Muscle of leg (tissue), 11 donors: ENCODE measurements around the gene LMX1B. TPM values are rescaled to one million over a fixed set of nuclear protein-coding genes. Genes with fewer than 3 reads are reported as not detected.
"Not testable (repeated sequence)": the region's sequence is repeated elsewhere in the genome, so short reads cannot be mapped to it uniquely, and the experiment has no call there.

Experiments
- DNase-seq: peaks from one replicate; pipeline ENCODE4 v3.0.0; 2013
- H3K27ac ChIP-seq: one replicate; pipeline ENCODE4 v1.5.1; 2013; ENCODE audit warnings: mild to moderate bottlenecking, low read length, control low read depth
- H3K27me3 ChIP-seq: one replicate; pipeline ENCODE4 v1.6.1; 2013; ENCODE audit warnings: low read length; ENCODE audit not compliant: control insufficient read depth, insufficient read depth
- H3K36me3 ChIP-seq: one replicate; pipeline ENCODE4 v1.6.1; 2013; ENCODE audit warnings: low read length; ENCODE audit not compliant: control insufficient read depth, insufficient read depth
- H3K4me1 ChIP-seq: one replicate; pipeline ENCODE4 v1.6.1; 2013; ENCODE audit warnings: low read length; ENCODE audit not compliant: control insufficient read depth, insufficient read depth
- H3K4me3 ChIP-seq: one replicate; pipeline ENCODE4 v1.5.1; 2013; ENCODE audit warnings: low read length, control low read depth
- H3K9me3 ChIP-seq: replicated peaks from 2 replicates; pipeline ENCODE4 v1.6.1; 2013; ENCODE audit warnings: low read depth, low read length; ENCODE audit not compliant: control insufficient read depth
- WGBS: methylation state at CpG from one replicate; pipeline ENCODE4 v1.1.5; 2013; ENCODE audit warnings: missing lambda C conversion rate; ENCODE audit not compliant: insufficient coverage; 5-methylcytosine and 5-hydroxymethylcytosine counted together
- polyA plus RNA-seq, 8 donors: library from polyadenylated mRNA; unstranded; fragments of 120-200 nt; gene quantifications; one replicate each; pipeline versions ENCODE4 v1.2.1 to v1.2.3, GENCODE V29; 2013; ENCODE audit warnings: inconsistent platforms in 1 of 8, low replicate concordance in 1 of 8; ENCODE audit not compliant: insufficient read length in 8 of 8, insufficient read depth in 1 of 8
- total RNA-seq: library from RNA; stranded (reverse); fragments of 120-200 nt; gene quantifications from one replicate; pipeline ENCODE4 v1.2.4, GENCODE V29; 2013

The LMX1B gene
- total and polyA plus RNA-seq, 9 donors: 0.16 to 2.1 (median 1.0) TPM

DNA sequence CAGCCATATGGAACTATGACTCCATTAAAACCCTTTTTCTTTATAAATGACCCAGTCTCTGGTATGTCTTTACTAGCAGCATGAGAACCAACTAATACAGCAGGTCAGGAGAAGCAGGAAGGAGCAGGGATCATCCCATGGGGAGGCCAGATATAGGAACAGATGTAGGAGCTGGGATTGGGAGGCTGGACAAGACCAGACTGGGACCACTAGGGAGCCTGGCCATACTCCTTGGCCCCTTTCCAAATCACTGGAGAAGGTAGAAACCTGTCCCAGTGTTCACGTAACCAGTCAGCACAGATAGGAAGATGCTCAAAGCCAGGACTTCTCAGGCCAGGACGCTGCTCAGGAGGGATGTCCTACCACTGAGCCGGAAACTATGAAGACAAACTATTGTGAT lies 95.5 kb downstream of the LMX1B start:
- no CpG with 5 or more reads among the region's 3 CpGs for WGBS
- Histone ChIP-seq H3K9me3 (no peaks in the 10 kb centered on the region), H3K4me3 (no peak overlapping the region), H3K27me3 (peaks cover 44% of the 10 kb centered on the region), H3K27ac (no peak overlapping the region), H3K36me3 (no peaks in the 10 kb centered on the region), H3K4me1 (peaks cover 12% of the 10 kb centered on the region)
- DNase-seq: peak; percentile 1

DNA sequence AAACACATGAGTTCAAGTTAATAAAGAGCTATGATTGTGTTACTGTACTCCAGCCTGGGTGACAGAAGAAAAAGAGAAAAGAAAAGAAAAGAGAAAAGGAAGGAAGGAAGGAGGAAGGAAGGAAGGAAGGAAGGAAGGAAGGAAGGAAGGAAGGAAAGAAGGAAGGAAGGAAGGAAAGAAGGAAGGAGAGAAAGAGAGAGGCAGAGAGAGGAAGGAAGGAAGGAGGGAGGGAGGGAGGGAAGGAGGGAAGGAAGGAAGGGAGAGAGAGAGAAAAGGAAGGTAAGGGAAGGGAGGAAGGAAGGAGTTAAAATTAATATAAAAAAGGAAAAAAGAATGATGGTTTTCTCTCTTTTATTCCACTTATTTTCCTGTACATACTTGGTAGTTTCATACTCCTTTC lies 101.7 kb downstream of the LMX1B start:
- Histone ChIP-seq H3K9me3 (no peaks in the 10 kb centered on the region), H3K4me1 (no peaks in the 10 kb centered on the region), H3K27me3 (peaks cover 19% of the 10 kb centered on the region), H3K4me3 (no peak overlapping the region), H3K36me3 (no peaks in the 10 kb centered on the region), H3K27ac (no peak overlapping the region)
- no peak for DNase-seq

DNA sequence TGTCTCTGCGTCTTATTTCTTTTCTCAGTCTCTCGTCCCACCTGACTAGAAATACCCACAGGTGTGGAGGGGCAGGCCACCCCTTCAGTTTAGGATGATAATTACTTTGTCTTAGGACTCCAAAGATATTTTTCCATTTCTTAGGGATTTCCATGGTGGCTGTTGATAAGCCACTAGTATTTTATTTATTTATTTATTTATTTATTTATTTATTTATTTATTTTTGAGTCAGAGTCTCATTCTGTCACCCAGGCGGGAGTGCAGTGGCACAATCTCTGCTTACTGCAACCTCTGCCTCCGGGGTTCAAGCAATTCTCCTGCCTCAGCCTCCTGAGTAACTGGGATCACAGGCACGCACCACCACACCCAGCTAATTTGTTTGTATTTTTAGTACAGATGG lies 103.7 kb downstream of the LMX1B start:
- H3K9me3 ChIP-seq, DNase-seq, H3K27ac ChIP-seq, H3K4me3 ChIP-seq, H3K36me3 ChIP-seq, H3K4me1 ChIP-seq: not testable (repeated sequence)
- peaks cover 35% of the 10 kb centered on the region for H3K27me3 ChIP-seq
- WGBS: 100% methylated on average over 1 of the region's 5 CpGs

DNA sequence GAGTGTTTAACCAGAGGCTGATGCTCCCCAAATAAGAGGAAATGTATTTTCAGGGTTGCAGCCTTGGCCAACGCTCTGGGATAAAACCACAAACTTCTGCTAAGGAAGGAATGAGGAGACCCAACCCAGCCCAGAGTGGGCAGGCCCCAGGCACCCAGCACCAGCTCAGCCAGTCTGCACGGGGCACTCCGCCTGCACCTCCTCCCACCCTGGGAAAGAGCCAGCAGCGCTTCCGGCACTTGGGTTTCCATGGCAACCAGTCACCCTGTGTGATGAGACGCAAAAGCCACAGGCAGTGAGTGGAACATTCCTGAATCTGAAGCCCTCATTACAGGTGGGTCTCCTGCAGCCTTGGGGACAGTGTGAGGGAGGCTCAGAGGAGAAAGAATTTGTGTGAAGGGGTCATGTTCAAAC lies 105.9 kb downstream of the LMX1B start:
- DNase-seq: peak; percentile 71
- Histone ChIP-seq H3K27me3 (peaks cover 50% of the 10 kb centered on the region), H3K27ac (no peak overlapping the region)

DNA sequence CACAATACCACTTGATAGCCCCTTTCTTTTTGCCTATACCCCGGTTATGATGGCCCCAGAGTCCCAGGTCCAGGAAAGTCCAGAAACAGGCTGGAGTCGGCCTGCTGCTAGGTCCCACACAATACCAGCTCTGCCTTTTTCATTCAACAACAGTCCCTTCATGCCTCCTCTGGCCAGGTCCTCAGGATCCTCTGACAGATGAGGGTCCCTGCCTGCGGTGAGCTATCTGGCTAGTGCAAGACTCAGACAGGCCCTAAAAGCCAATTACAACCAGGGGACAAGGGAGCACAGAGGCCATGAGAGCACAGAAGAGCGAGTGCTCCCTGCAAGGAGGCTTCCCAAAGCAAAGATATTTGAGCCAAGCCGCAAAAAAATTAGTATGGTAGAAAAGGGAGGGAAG lies 106.3 kb downstream of the LMX1B start:
- peaks cover 11% of the 10 kb centered on the region for H3K4me1 ChIP-seq
- H3K27me3 ChIP-seq: peaks cover 53% of the 10 kb centered on the region
- 53% methylated on average over 3 of the region's 5 CpGs for WGBS
- H3K4me3 ChIP-seq: no peak overlapping the region
- no peak for DNase-seq
- no peak overlapping the region for H3K27ac ChIP-seq
- no peaks in the 10 kb centered on the region for H3K9me3 ChIP-seq
- no peaks in the 10 kb centered on the region for H3K36me3 ChIP-seq

More for the DNA sequence above, 105.9 kb downstream of the LMX1B start:
- WGBS: 20% methylated on average over 5 of the region's 6 CpGs
- H3K4me3 ChIP-seq: no peak overlapping the region
- H3K36me3 ChIP-seq: no peaks in the 10 kb centered on the region
- H3K9me3 ChIP-seq: no peaks in the 10 kb centered on the region
- peaks cover 11% of the 10 kb centered on the region for H3K4me1 ChIP-seq

DNA sequence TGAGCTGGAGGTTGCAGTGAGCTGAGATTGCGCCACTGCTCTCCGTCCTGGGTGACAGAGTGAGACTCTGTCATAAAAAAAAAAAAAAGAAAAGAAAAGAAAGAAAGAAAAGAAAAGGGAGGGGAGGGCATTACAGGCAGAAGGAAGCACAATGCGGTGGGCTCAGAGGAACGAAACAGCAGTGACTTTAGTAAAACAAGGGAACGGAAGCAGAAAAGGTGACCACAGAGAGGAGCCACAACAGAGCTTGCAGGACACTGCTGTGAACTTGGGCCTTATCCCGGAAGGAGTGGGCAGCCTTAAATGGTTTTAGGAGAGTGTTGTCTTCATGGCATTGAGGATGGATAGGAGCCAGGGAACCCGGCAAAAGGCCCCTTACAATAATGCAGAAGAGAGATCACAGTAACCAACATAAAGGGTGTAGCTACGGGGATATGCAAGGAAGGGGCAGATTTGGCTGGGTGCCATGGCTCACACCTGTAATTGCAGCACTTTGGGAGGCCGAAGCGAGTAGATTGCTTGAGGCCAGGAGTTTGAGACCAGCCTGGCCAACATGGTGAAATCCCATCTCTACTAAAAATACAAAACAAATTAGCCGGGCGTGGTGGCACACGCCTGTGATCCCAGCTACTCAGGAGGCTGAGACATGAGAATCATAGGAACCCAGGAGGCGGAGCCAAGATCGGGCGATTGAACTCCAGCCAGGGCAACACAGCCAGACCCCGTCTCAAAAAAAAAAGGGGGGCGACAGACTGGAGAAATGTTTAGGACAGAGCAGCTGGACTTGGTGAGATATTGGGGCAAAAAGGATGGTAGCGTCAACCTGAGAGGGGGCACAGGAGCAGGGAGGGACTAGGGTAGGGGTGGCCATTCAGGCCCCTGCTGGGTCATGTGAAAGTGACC lies 107.2 kb downstream of the LMX1B start:
- no peak overlapping the region for H3K4me3 ChIP-seq
- DNase-seq: no peak
- H3K4me1 ChIP-seq: peaks cover 11% of the 10 kb centered on the region
- H3K9me3 ChIP-seq: no peaks in the 10 kb centered on the region
- H3K27ac ChIP-seq: no peak overlapping the region
- WGBS: 83% methylated on average over 18 of the region's 19 CpGs
- no peaks in the 10 kb centered on the region for H3K36me3 ChIP-seq
- peaks cover 54% of the 10 kb centered on the region for H3K27me3 ChIP-seq

DNA sequence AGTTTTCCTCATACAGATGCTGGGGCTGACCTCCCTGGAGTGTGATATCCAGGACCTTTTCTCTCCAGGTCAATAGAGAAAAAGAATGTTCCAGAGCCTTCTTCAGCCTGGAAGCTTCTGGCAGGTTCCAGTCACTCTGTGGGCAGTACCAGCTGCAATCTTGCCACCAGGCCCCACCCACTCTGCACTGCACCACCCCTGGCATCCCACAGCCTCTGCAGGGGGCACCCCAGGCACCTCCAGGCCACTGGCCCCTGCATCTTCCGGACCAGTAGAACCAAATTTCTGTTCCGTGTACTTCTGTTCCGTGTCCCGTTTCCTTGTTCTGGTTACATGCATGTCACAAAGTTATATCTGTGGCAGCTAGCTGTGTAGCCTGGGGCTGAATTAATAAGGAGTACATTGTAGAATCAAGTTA lies 107.8 kb downstream of the LMX1B start:
- H3K9me3 ChIP-seq: no peaks in the 10 kb centered on the region
- H3K36me3 ChIP-seq: no peaks in the 10 kb centered on the region
- H3K27me3 ChIP-seq: peaks cover 51% of the 10 kb centered on the region
- peaks cover 11% of the 10 kb centered on the region for H3K4me1 ChIP-seq
- no peak overlapping the region for H3K4me3 ChIP-seq
- 79% methylated on average over 4 of the region's 4 CpGs for WGBS
- DNase-seq: no peak
- no peak overlapping the region for H3K27ac ChIP-seq

DNA sequence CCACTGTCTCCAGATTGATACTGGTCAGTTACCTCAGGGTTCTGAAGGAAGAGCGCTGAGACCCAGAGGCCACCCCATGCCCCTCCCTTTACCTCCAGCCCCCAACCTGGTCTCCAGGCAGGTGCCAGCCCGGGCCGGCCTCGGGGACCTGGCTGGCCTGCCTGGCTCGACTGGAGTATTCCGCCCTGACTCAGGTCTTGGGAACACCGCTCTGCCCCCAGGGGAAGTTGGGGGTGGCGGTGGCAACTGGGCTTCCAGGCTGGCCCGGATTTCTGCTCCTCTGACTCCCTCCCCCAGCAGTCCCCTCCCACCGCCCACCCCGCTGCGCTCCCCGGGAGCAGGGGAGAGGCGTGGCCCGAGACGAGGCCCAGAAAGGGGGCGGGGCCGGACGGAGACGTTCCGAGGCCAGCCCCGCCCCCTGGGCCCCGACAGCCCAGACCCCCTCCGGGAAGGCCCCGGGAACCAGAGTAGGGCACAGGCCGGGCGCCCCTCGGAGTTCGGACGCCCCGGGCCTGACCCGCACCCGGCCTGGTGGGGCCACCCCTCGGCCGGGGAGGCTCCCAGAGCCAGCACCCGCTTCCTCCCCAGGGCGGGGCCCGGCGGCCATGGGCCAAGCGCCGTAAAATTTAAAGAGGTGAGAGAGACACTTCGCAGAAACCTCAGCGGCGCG lies 108.7 kb downstream of the LMX1B start:
- DNase-seq: peak; percentile 76
- Histone ChIP-seq H3K4me3 (peak overlapping the region; percentile 37), H3K9me3 (no peaks in the 10 kb centered on the region), H3K27me3 (peaks cover 54% of the 10 kb centered on the region), H3K36me3 (no peaks in the 10 kb centered on the region), H3K27ac (no peak overlapping the region), H3K4me1 (peaks cover 11% of the 10 kb centered on the region)
- WGBS: under 1% methylated on average over 35 of the region's 45 CpGs

DNA sequence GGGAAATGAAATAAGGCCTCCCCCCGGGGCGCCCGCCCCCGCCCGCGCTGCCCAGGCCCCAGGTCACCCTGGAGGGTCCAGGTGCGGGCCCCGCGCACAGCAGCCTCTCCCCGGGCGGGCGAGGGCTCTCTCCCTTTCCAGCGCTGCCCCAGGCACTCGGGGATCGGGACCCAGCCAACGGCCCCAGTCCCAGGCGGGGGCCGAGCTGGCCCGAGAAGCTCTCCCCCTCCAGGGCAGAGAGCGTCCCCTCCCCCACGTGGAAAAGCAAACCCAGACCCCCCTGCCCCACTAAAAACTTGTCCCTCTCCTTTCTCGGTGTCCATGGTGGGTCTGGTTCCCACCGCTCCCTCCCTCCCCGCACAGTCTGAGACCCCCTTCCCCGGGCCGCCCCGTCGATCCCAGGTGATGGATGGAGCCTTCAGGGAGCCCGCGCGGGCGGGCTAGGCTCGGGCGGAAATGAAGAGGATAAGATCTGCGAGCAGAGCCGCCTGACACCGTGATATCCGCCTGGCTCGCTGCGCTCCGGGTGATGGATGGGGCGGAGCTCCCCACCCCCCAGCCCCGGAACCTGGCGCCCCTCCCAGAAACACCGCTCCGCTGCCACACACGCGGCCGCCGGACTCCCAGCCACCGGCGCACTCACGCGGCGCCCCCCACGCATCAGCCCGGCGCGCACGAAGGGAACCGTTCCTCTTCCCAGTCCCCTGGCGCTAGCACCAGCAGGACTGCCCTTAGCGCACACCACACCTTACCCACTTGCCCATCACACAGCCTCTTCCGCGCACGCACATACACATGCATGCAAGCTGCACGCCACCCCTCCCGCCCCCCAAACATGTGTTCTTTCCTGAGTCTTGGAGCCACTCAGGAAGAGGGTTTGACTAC lies 109.4 kb downstream of the LMX1B start:
- H3K9me3 ChIP-seq: no peaks in the 10 kb centered on the region
- peaks cover 54% of the 10 kb centered on the region for H3K27me3 ChIP-seq
- DNase-seq: peak; percentile 32
- peaks cover 11% of the 10 kb centered on the region for H3K4me1 ChIP-seq
- 2% methylated on average over 62 of the region's 68 CpGs for WGBS
- peak overlapping the region; percentile 37 for H3K4me3 ChIP-seq
- no peak overlapping the region for H3K27ac ChIP-seq
- H3K36me3 ChIP-seq: no peaks in the 10 kb centered on the region

DNA sequence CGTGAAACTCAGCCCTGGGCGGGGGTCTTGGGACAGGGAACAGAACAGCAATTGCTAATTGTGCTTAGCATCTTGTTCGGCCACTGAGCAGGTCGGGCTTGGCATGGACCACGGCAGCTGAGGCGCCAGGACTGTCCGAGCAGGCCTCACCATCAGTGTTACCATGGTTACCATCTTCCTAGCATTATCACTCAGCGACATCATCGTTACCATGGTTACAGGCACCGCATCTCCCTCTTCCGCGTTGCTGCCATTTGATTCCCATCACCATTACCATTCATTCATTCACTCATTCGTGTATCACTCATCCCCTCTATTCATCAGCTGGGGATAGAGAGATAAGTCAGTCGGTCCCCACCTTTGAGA lies 110.1 kb downstream of the LMX1B start:
- no peaks in the 10 kb centered on the region for H3K9me3 ChIP-seq
- no peaks in the 10 kb centered on the region for H3K36me3 ChIP-seq
- WGBS: 23% methylated on average over 7 of the region's 14 CpGs
- no peak for DNase-seq
- H3K27me3 ChIP-seq: peaks cover 52% of the 10 kb centered on the region
- H3K4me3 ChIP-seq: no peak overlapping the region
- H3K27ac ChIP-seq: no peak overlapping the region
- peaks cover 11% of the 10 kb centered on the region for H3K4me1 ChIP-seq
